SK-N-SH treated with all-trans-retinoic acid at 6 μM for 48 hours (cell line): Measurements from ENCODE around the gene FHOD3.

Source experiments
- ATAC-seq: fragments of 200-7000 bp; cut with Tn5 transposase; 3 replicates; pipeline ENCODE4 v1.9.1; 2020; ENCODE audit warnings: mild to moderate bottlenecking, moderate library complexity
- ARNTL ChIP-seq: fragments of 450-650 bp; formaldehyde crosslinking; IDR thresholded peaks from 2 replicates; pipeline ENCODE4 v1.5.0; 2020; ENCODE audit warnings: low read depth, mild to moderate bottlenecking, moderate library complexity, borderline replicate concordance
- BACH2 ChIP-seq: fragments of 250-450 bp; sonication (Bioruptor Pico); IDR thresholded peaks from 2 replicates; pipeline ENCODE4 v1.9.0; 2021; ENCODE audit warnings: mild to moderate bottlenecking, borderline replicate concordance
- CREB5 ChIP-seq: fragments of 250-450 bp; sonication (Bioruptor Pico); IDR thresholded peaks from 2 replicates; pipeline ENCODE4 v1.5.1; 2020; ENCODE audit warnings: low read depth, mild to moderate bottlenecking, moderate library complexity
- CSDC2 ChIP-seq: fragments of 250-450 bp; sonication (Bioruptor Pico); IDR thresholded peaks from 2 replicates; pipeline ENCODE4 v1.5.0; 2020; ENCODE audit warnings: mild to moderate bottlenecking, moderate library complexity
- ESRRG ChIP-seq: fragments of 250-450 bp; sonication (Bioruptor Pico); IDR thresholded peaks from 2 replicates; pipeline ENCODE4 v1.6.1; 2021; ENCODE audit warnings: mild to moderate bottlenecking
- GLIS3 ChIP-seq: fragments of 250-450 bp; sonication (Bioruptor Pico); IDR thresholded peaks from 2 replicates; pipeline ENCODE4 v1.5.0; 2020; ENCODE audit warnings: mild to moderate bottlenecking, moderate library complexity
- ISL1 ChIP-seq: fragments of 250-450 bp; sonication (Bioruptor Pico); IDR thresholded peaks from 2 replicates; pipeline ENCODE4 v2.1.2; 2022; ENCODE audit warnings: mild to moderate bottlenecking, moderate library complexity
- OSR1 ChIP-seq: fragments of 250-450 bp; sonication (Bioruptor Pico); IDR thresholded peaks from 2 replicates; pipeline ENCODE4 v1.8.0; 2022; ENCODE audit warnings: moderate library complexity, mild to moderate bottlenecking, inconsistent platforms
- PATZ1 ChIP-seq: fragments of 250-450 bp; sonication (Bioruptor Pico); IDR thresholded peaks from 2 replicates; pipeline ENCODE4 v1.8.0; 2020; ENCODE audit warnings: mild to moderate bottlenecking, moderate library complexity, borderline replicate concordance
- POU6F1 ChIP-seq: fragments of 250-450 bp; sonication (Bioruptor Pico); IDR thresholded peaks from 2 replicates; pipeline ENCODE4 v1.8.0; 2021; ENCODE audit warnings: low read depth, mild to moderate bottlenecking, moderate library complexity, borderline replicate concordance
- PPARA ChIP-seq: fragments of 250-450 bp; sonication (Bioruptor Pico); IDR thresholded peaks from 2 replicates; pipeline ENCODE4 v1.5.0; 2020; ENCODE audit warnings: mild to moderate bottlenecking, borderline replicate concordance
- RARB ChIP-seq: fragments of 250-450 bp; sonication (Bioruptor Pico); IDR thresholded peaks from 2 replicates; pipeline ENCODE4 v1.8.0; 2021; ENCODE audit warnings: mild to moderate bottlenecking, moderate library complexity
- SNAI2 ChIP-seq: fragments of 250-450 bp; sonication (Bioruptor Pico); IDR thresholded peaks from 2 replicates; pipeline ENCODE4 v1.5.0; 2020; ENCODE audit warnings: mild to moderate bottlenecking, moderate library complexity
- TCF4 ChIP-seq: fragments of 250-450 bp; sonication (Bioruptor Pico); IDR thresholded peaks from 2 replicates; pipeline ENCODE4 v1.8.0; 2021; ENCODE audit warnings: mild to moderate bottlenecking, moderate library complexity, borderline replicate concordance
- TOX ChIP-seq: fragments of 250-450 bp; sonication (Bioruptor Pico); IDR thresholded peaks from 2 replicates; pipeline ENCODE4 v1.8.0; 2021; ENCODE audit warnings: mild to moderate bottlenecking, moderate library complexity, borderline replicate concordance
- TSHZ2 ChIP-seq: fragments of 250-450 bp; sonication (Bioruptor Pico); IDR thresholded peaks from 2 replicates; pipeline ENCODE4 v1.5.0; 2020; ENCODE audit warnings: mild to moderate bottlenecking, moderate library complexity
- ZC3H10 ChIP-seq: fragments of 250-450 bp; sonication (Bioruptor Pico); IDR thresholded peaks from 2 replicates; pipeline ENCODE4 v1.5.1; 2021; ENCODE audit warnings: mild to moderate bottlenecking, moderate library complexity
- ZFP3 ChIP-seq: fragments of 250-450 bp; sonication (Bioruptor Pico); IDR thresholded peaks from 2 replicates; pipeline ENCODE4 v1.5.0; 2020; ENCODE audit warnings: mild to moderate bottlenecking, moderate library complexity
- ZFP30 ChIP-seq: fragments of 450-650 bp; formaldehyde crosslinking; IDR thresholded peaks from 2 replicates; pipeline ENCODE4 v1.5.0; 2022; ENCODE audit warnings: mild to moderate bottlenecking, moderate library complexity
- ZNF565 ChIP-seq: fragments of 450-650 bp; formaldehyde crosslinking; conservative IDR thresholded peaks from 2 replicates; pipeline ENCODE4 v1.5.0; 2020; ENCODE audit warnings: low read depth, mild to moderate bottlenecking, moderate library complexity
- ZNF70 ChIP-seq: fragments of 450-650 bp; formaldehyde crosslinking; IDR thresholded peaks from 2 replicates; pipeline ENCODE4 v1.5.0; 2020; ENCODE audit warnings: mild to moderate bottlenecking, moderate library complexity
- ZNF8 ChIP-seq: fragments of 450-650 bp; formaldehyde crosslinking; IDR thresholded peaks from 2 replicates; pipeline ENCODE4 v1.5.0; 2020; ENCODE audit warnings: mild to moderate bottlenecking, moderate library complexity

Gene FHOD3

GRCh38 chr18:36265015-36265414 lies 32.5 kb upstream of the FHOD3 start:
- no peak for ATAC-seq
- TF ChIP-seq ESRRG (CRISPR knock-in tag) (no peak), ZNF565 (no peak), ISL1 (CRISPR knock-in tag) (no peak), TCF4 (no peak), TOX (no peak), CREB5 (CRISPR knock-in tag) (no peak), ZFP3 (CRISPR knock-in tag) (no peak), OSR1 (CRISPR knock-in tag) (no peak), BACH2 (CRISPR knock-in tag) (no peak), CSDC2 (CRISPR knock-in tag) (no peak), ZFP30 (CRISPR knock-in tag) (no peak), ARNTL (CRISPR knock-in tag) (no peak), GLIS3 (CRISPR knock-in tag) (no peak), POU6F1 (CRISPR knock-in tag) (no peak), SNAI2 (no peak), PPARA (CRISPR knock-in tag) (no peak)

- TF ChIP-seq ZNF70 (CRISPR knock-in tag) (no peak), ISL1 (CRISPR knock-in tag) (no peak), SNAI2 (no peak), TOX (no peak), ZNF8 (CRISPR knock-in tag) (no peak), GLIS3 (CRISPR knock-in tag) (no peak), TCF4 (no peak), TSHZ2 (CRISPR knock-in tag) (no peak), ARNTL (CRISPR knock-in tag) (no peak), PPARA (CRISPR knock-in tag) (no peak), ZNF565 (no peak), OSR1 (CRISPR knock-in tag) (no peak), RARB (CRISPR knock-in tag) (no peak)
- ATAC-seq, result no peak
These were observed 28.4 kb upstream of the FHOD3 start for GRCh38 chr18:36269157-36269556.

- no peak for ATAC-seq
- TF ChIP-seq ARNTL (CRISPR knock-in tag), result no peak
- 0 out of 2 replicates have a peak, but pooled peaks have one; percentile 24 for TF ChIP-seq ZNF70 (CRISPR knock-in tag)
- no peak for TF ChIP-seq SNAI2
These were observed 26.4 kb upstream of the FHOD3 start for GRCh38 chr18:36271153-36271552.

GRCh38 chr18:36273347-36273746 lies 24.2 kb upstream of the FHOD3 start:
- no peak for ATAC-seq
- TF ChIP-seq ZNF565 (no peak), BACH2 (CRISPR knock-in tag) (no peak), ISL1 (CRISPR knock-in tag) (no peak), ZFP30 (CRISPR knock-in tag) (no peak), ZC3H10 (no peak), RARB (CRISPR knock-in tag) (no peak), OSR1 (CRISPR knock-in tag) (no peak), CSDC2 (CRISPR knock-in tag) (no peak), PPARA (CRISPR knock-in tag) (no peak), CREB5 (CRISPR knock-in tag) (no peak), TSHZ2 (CRISPR knock-in tag) (no peak), TCF4 (no peak), SNAI2 (no peak), PATZ1 (CRISPR knock-in tag) (no peak)
